NCI-H2107 treated with DMSO at 0.1 percent for 48 hours (cell line): ENCODE results near the gene HIBCH.
"Not testable (repeated sequence)": the region's sequence is repeated elsewhere in the genome, so short reads cannot be mapped to it uniquely, and the experiment has no call there.

Experiments
- DNase-seq: peaks from one replicate; lab custom pipeline; 2025; ENCODE audit not compliant: unreplicated experiment; lab: John Stamatoyannopoulos, UW

The HIBCH gene

DNA sequence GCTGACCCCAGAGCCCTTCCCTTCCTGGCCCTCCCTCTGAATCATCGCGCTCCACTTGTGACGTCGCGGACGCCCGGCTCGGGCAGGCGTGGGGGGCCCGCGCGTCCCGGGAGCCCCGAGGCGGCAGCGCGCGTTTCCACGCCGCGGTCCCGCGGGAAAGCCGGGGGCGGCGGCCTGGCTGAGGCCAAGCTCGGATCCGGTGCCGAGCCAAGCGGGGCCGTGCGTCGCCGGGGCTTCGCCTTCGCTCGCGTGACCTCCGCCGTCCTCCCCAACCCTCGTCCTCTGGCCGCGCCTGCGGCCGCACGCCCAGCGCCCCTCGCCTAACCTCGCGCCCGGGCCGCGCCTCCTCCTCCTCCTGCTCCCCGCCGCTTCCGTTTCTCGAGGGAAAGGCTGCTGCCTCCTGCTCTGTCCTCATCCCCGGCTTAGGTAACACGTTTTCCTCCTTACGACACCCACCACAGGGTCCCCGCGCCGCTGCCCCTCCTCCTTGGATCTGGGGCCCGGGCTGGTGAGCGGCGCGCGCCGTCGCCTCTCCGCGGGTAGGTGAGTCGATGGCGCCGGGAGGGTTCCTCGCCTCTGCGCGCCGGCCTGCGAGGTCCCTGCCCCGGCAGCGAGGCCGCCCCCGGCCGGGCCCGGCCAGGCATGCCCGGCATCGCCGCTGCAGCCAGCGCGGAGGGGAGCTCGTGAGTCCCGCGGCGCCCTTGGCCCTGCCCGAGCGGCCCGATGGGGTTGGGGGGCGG, 24.1 kb upstream of the HIBCH start, which contains the start of gene INPP1:
INPP1 (plus strand) TSS at position 54 of the 740 bp plus-strand sequence. CDS start 16,514 bp downstream, outside the sequence.
- DNase-seq: no peak

DNA sequence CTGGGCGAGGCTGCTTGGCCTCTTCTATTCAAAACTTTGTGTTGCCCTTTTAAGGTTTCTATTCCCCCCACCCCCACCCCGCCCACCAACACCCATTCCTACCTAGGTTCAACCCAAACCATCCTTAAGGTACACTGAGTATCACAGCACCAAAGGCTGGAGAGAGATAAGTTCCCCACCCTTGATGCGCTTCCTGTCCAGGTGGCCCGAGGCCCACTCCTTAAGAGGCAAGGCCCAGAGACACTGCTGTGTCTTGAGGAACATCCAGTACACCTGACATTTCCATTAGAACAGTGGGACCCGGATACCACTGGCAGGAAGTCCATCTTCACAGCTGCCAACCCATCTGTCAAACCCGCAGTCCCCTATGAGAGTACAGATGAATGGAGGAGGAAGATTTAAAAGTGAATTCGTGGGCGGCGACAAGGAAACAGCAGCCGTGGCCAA, 23.5 kb upstream of the HIBCH start:
- no peak for DNase-seq

DNA sequence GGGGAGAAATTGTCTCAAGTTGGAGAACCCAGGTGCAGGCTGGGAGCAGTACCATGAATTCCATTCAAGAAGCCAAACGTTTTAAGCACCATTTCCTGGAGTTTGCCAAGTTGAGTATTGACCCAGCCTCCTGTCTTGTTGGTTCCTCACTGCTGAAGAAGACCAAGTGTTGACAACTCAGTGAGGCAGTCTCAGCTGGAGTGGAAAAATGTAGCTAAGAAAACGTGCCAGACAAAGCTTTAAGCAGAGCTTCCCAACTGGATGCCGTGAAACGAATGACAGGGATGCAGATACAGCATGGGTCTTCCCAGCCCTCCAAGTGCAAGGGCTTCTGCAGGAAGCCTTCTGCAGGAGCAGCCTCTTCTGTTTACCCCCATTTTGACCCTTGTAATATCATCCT, 23.0 kb upstream of the HIBCH start:
- no peak for DNase-seq

DNA sequence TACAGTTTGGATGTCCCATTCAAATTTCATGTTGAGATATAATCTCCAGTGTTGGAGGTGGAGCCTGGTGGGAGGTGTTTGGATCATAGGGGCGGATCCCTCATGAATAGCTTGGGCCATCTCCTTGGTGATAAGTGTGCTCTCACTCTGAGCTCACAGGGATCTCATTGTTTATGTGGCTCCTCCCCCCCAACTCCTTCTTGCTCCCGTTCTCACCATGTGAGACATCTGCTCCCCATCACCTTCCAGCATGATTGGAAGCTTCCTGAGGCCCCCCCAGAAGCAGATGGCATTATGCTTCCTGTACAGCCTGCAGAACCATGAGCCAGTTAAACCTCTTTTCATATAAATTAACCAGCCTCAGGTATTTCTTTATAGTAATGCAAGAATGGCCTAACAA, 20.7 kb upstream of the HIBCH start:
- DNase-seq: no peak

DNA sequence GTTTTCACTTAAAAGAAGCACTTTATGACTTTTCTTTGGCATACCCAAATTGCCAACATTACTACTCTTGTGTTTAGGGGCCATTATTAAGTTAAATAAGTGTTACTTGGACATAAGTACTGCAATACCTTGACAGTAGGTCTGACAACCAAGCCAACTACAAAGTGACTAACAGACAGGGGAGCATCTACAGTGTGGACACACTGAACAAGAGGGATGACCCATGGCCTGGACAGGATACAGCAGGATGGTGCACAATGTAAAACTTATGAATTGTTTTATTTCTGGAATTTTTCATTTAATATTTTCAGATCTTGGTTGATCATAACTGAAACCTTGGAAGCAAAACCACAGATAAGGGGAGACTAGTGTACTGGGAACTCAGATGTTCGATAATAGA, 19.8 kb upstream of the HIBCH start:
- no peak for DNase-seq

DNA sequence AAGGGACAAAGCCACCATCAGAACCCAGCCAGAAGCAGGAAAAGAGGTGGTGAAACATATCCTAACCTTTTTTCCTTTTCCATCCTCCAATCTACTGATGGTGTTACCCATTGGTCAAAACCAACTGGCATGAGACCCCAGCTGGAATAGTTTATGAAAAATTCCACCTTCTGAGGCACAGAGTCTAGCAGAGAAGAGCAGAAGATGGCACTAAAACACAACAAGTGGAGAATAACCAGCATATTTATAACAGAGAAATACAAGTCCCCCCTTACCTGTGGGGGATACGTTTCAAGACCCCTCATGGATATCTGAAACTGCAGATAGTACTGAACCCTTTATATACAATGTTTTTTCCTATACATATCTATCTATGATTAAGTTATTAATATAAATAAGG, 18.8 kb upstream of the HIBCH start:
- no peak for DNase-seq

DNA sequence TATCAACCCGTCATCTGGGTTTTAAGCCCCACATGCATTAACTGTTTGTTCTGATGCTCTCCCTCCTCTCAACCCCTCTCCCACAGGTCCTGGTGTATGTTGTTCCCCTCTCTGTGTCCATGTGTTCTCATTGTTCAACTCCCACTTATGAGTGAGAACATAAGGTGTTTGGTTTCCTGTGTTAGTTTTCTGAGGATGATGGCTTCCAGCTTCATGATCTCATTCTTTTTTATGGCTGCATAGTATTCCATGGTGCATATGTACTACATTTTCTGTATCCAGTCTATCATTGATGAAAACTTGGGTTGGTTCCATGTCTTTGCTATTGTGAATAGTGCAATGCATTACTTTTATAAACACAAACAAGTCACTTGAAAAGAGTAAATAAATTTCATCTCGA, 16.8 kb upstream of the HIBCH start:
- no peak for DNase-seq

DNA sequence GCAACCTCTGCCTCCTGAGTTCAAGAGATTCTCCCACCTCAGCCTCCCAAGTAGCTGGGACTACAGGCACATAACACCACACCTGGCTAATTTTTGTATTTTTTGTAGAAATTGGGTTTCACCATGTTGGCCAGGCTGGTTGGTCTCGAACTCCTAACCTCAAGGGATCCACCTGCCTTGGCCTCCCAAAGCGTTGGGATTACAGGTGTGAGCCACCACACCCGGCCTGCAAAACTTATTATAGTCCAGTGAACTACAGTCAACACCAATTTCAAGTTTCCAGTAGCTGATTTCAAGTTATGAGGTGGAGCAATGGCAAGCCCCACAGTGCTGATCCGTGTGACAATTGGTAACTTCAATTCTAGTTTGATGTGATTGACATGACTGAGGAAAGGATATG, 16.0 kb upstream of the HIBCH start:
- DNase-seq: not testable (repeated sequence)

DNA sequence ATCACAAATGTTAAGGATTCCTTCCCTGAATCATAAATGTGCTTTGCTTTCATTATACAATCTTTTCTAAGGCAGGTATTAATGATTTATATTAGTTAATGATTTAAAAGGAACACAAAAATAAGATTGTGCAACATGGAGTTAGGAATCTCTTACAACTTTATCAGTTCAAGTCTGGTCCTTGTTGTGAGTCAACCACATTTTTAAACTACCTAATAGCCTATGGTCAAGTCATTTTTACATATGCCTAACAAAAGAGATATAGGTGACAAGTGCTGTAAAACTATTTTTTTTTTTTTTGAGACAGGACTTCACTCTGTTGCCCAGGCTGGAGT, 15.6 kb upstream of the HIBCH start:
- DNase-seq: no peak

DNA sequence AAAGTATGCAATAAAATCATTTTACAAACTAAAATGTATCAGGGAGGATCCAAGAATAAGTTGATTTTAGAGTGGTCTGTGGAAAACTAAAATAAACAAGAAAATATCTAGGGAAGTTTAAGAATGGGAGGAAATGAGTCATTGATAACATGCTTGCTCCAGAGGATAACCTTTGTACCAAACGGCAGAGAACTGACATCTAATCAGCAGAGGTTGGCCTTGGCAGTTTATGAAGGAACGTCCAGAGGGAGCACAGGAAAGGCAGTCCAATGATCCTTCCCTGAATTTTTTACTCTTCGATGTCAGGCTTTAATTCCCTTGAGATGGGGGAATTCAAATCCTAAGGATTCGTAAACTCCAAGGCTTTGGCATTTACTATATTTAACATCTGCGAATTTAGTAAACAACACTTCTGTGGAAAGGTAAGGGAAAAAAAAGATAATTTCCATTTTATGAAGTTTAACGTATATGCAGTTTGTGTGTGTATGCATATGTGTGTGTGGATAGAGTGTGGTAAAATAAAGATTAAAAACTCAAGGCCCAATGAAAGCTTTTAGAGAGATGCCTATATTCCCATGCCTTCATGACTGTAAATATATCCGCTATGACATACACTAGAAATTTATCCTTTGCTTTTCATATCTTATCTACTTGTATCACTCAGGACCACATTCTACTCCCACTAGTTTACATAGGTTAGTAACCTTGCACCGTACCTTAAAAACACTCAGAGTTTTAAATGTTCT, 15.0 kb upstream of the HIBCH start:
- DNase-seq: no peak

DNA sequence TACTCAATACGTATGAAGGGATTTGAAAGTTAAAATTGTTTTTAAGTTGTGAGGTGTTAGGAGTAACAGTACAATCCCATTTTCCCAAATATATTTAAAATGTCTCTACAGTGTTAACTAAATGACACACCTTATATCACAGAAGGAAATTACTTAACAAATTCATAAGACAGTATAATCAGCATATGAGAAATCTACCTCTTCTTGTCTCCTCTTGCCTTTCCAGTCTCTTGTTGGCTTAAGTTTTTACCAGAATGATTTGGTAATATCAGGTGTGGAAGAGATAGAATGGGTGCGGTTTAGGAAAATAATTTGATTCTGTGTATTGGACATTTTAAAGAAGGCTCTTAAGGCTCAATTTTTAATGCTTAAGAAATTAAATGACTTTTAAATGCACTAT, 14.3 kb upstream of the HIBCH start:
- DNase-seq: no peak

DNA sequence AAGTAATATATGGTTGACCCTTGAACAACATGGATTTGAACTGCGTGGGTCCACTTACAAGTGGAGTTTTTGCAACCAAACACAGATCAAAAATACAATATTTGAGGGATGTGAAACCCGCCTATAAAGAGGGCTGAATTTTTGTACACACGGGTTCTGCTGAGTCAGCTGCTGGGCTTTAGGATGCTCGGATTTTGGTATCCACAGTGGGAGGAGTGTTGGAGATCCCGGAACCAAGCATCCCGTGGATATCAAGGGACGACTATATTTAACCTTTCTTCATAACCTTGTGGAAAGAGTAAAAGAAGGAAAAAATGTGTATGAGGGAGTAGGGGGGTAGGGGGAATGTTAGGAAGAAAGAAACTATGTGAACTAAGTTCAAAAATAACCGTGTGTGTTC, 13.8 kb upstream of the HIBCH start:
- DNase-seq: no peak

DNA sequence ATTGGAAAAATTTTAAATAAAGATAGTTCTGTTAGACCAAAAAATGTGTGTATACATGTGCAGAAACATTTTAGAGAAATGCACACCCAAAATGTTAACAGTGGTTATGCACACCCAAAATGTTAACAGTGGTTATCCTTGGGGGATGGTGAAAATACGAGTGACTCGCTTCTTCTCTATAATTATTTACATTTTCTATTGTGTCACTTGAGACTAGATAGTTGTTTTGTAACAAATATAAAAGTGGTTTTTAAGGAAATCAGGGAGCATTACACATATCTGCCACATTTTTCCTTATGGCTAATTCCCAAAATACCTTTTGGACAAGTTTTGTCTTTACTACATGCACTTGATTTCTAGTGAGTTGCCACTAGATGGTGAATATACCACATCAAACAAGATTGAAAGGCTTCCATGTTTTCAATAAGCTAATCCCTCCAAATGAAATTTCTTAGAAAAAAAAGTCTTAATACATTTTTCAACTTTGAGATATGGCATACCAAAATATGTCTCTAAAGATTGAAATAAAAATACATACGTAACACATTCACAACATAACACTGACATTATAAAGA, 9.0 kb upstream of the HIBCH start:
- DNase-seq: no peak

DNA sequence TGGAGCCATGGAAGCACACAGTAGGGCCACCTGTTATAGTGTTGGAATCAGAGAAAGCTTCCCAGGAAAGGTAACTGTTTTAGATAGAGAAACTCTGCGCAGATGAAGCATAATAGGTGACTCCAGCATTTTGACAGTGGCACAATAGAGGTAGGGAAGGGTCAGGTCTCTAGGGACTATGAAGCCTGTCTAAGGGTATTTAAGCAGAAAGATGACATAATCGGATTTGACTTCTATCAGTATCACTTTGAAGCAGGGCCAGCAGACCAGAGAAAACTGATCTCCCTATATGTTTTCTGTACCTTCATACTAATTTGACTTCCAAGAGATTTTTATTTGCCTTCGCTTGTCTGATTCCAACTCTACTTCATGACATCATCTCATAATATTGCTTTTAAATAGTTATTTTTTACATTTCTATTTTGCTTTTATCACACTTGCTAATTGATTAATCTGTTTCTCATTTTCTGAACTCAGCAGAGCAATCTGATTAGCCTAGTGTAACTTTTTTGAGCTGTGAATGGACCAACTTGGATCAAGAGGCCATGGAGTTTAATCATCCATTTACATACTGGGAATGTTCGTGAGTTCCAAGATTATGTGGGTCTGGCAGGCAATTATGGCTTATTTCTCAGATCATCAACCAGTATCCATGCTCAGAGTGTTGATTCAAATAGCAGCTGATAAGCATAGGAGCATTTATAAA, 8.4 kb upstream of the HIBCH start:
- DNase-seq: no peak

DNA sequence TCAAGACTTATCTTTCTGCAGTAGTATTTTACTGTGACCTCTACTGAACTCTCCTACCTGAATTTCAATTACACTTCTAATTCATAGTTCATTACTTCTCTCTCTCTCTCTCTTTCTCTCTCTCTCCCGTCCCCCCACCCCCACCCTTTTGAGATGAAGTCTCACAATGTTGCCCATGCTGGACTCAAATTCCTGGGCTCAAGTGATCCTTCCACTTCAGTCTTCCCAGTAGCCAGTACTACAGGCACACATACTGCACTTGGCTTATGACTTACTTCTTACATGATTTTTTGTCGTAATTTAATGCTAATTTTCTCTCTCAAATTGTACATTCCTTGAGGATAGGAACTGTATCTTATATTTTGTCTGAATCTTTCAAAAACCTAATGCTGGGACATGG, 6.0 kb upstream of the HIBCH start:
- DNase-seq: no peak

DNA sequence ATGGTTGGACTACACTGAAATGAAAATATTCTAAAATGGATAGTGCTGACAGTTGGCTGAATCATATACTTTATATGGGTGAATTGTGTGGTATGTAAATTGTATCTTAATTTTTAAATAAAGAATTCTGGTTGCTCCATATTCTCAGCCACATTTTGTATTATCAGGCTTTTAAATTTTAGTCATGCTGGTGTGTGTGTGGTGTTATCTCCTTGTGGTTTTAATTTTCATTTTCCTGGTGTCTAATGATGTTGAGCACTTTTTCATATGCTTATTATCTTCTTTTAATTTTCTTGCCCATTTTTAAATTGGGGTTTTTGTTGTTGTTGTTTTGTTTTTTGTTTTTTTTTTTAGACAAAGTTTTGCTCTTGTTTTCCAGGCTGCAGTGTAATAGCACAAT, 3.8 kb upstream of the HIBCH start:
- no peak for DNase-seq

DNA sequence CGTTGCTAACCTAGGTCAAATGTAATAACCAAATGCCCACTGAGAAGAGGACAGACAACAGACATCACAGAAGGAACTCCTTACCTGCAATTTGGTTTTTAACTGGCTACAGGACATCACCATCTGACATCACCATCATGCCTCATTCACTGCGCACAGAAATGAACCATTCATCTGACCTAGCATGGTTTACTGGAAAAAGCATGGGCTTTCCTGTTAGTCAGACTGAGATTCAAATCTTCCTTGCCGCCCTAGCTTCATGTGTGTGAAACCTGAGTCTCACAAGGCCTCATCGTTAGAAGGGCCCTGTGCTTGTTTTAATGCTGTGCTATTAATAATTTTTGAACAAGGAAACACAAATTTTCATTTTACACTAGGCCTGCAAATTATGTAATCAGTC, 1.1 kb upstream of the HIBCH start:
- no peak for DNase-seq

DNA sequence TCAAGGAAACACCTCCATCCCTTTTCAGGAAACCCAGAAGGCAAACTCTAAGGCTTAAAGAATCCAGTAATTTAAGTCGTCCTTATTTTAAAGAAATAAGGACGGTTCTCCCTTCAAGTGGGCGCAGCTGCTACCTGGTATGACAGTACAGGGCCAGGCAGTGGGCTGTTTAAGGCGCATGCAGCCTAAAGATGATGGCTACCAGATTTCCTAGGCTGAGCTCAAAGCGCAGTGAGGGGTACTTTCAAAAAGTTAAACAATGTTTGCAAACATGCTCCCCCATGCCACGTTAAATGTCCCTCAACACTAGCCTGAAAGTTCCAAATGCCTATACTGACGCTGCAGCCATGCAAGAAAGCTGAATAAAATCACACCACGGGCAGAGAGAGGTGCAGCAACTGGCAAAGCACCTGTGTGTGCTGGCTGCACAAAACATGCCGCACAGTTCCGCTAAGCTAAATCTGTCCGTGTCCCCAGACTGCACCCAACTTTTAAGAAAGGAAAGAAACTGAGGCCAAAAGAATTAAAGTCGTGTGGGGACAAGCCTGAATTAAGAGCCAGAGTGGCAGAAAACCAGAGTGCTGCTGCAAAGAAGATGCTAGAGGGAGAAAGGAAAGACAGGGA, 583 bp downstream of the HIBCH start:
- no peak for DNase-seq

DNA sequence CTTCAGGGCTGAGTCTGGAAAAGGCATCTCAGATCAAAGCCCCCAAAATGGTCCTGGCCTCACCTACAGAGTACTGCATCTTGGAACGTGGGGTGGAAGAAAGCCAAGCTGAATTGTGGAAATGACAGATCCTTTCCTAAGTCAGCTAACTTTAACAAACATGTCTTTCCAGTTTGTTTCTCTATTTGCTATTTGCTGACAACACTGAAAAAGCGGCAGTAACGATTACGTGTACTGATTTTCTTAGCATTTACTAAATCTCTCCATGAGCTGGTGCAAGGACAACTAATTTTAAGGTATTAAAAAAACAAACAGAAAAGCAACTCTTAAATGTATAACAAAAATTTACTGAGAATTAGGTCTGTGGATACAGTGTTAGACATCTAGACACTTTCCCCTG, 1.1 kb downstream of the HIBCH start:
- no peak for DNase-seq

DNA sequence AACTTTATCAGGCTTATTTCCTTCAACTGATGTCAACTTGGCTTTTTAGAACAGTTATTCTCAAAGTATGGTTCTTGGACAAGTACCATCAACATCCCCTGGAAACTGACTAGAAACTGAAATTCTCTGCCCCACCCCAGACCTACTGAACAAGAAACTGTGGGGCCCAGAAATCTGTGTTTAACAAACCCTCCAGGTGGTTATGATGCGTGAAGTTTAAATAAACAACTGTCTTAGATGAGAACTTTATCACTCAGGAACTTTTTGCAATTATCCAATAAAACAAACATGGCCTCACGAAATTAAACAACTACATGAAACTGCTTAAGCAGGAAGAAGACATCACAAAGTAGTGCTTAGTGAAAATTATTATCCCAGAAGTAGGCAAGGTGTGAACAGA, 4.4 kb downstream of the HIBCH start:
- no peak for DNase-seq

DNA sequence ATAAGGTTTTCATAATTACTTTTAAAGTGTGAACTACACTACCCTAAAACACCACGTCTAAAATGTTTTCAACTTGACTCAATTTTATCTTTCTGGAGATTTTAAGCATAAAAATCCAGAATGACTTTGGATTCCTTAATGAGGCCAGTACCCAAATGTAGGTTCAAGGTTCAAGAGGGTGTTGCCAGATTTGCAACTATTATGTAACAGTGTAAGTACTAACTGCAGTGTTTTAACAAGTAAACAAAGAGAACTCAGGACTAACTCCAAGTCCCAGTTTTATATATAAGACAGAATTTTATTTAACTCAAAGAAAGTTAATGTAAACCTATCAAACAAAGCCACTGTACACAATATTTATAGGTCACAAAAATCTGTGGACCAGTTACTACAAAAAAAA, 5.7 kb downstream of the HIBCH start:
- no peak for DNase-seq
